Measurements from ENCODE around the gene PRSS37. TPM values are rescaled to one million over a fixed set of nuclear protein-coding genes. Genes with fewer than 3 reads are reported as not detected.

The PRSS37 gene
- total and polyA plus RNA-seq, 2 of the 8 experiments (the other 6 are each of a cell fraction or from before 2014, with no cell fraction given): not detected

- no peak overlapping the region for H2BK20ac ChIP-seq (ENCODE audit: low read length)
- H2BK12ac ChIP-seq (ENCODE audit: low read depth, low read length): no peak overlapping the region
- H2AFZ ChIP-seq (ENCODE audit: low read length): no peak overlapping the region
- FAIRE-seq (no peak), DNase-seq (ENCODE audit: low read depth in 1 of 2, low spot score in 2 of 2) (no peak)
- no peak overlapping the region for H3K27ac ChIP-seq (ENCODE audit: low read depth, low read length)
- H4K91ac ChIP-seq (replicated peaks; ENCODE audit: insufficient read length, low read length): no peak overlapping the region
- H3K27me3 ChIP-seq (replicated peaks in 1 of 4; ENCODE audit: control insufficient read depth in 3 of 4, extremely low read depth in 1 of 4, insufficient read depth in 3 of 4, low read length in 3 of 4): no peaks in the 10 kb centered on the region
- H3K56ac ChIP-seq (replicated peaks; ENCODE audit: insufficient read length, low read depth, low read length): no peak overlapping the region
- no peaks in the 10 kb centered on the region for H3K23me2 ChIP-seq (ENCODE audit: low read depth, low read length)
- no peaks in the 10 kb centered on the region; a peak in 1 of 4 replicates for H3K9me3 ChIP-seq (ENCODE audit: insufficient read depth in 2 of 2, low read depth in 1 of 2, low read length in 1 of 2)
- no peak overlapping the region for H2BK120ac ChIP-seq (replicated peaks; ENCODE audit: low read depth, low read length)
- no peak overlapping the region for H4K8ac ChIP-seq (ENCODE audit: extremely low read depth, insufficient read depth, low read length)
- H3K9ac ChIP-seq (replicated peaks in 1 of 4; ENCODE audit: extremely low read depth in 1 of 4, low read depth in 3 of 4, low read length in 3 of 4): no peak overlapping the region
- no peaks in the 10 kb centered on the region for H3K36me3 ChIP-seq (ENCODE audit: control insufficient read depth in 2 of 4, insufficient read depth in 4 of 4, low read length in 3 of 4)
- no peak overlapping the region for H3K4me3 ChIP-seq (ENCODE audit: extremely low read depth in 1 of 4, insufficient read depth in 2 of 4, low read depth in 3 of 4, low read length in 4 of 4)
- H3K79me2 ChIP-seq (ENCODE audit: control insufficient read depth in 1 of 2, insufficient read depth in 2 of 2, low read length in 2 of 2): no peaks in the 10 kb centered on the region
- H4K20me1 ChIP-seq (replicated peaks in 1 of 2; ENCODE audit: control insufficient read depth in 1 of 2, insufficient read depth in 2 of 2, low read length in 2 of 2): no peaks in the 10 kb centered on the region
- H3K23ac ChIP-seq (ENCODE audit: insufficient read length): no peak overlapping the region
- H3K4me1 ChIP-seq (replicated peaks in 1 of 4; ENCODE audit: control insufficient read depth in 3 of 4, insufficient read depth in 4 of 4, low read length in 3 of 4): peaks cover 0 to 2% (median 0%) of the 10 kb centered on the region in 4 experiments; a peak in 1 of 7 replicates
- no peak overlapping the region for H3K4me2 ChIP-seq (ENCODE audit: insufficient read depth in 1 of 2, low read depth in 2 of 2, low read length in 2 of 2)
- no peak overlapping the region for H4K5ac ChIP-seq (ENCODE audit: insufficient read length, low read depth, low read length)
- 88% methylated on average over 1 of the region's 1 CpG; no CpG with 5 or more reads in 1 of the 2 experiments for WGBS, 2 experiments (ENCODE audit: extremely low coverage in 1 of 2, insufficient coverage in 1 of 2, insufficient read length in 1 of 2, insufficient replicate concordance in 2 of 2, low coverage in 1 of 2, low lambda C conversion rate in 2 of 2, missing lambda C conversion rate in 1 of 2)
- H3K18ac ChIP-seq (ENCODE audit: extremely low read depth, low read length): no peak overlapping the region
- no peak overlapping the region for H2BK15ac ChIP-seq (ENCODE audit: low read length)
- ChIA-PET CTCF (ENCODE audit: partially characterized antibody) (no interaction called here), POLR2A (ENCODE audit: partially characterized antibody) (no interaction called here)
- H3K79me1 ChIP-seq (ENCODE audit: low read depth, low read length): no peaks in the 10 kb centered on the region
- no peak overlapping the region for H2AK5ac ChIP-seq (ENCODE audit: low read depth, low read length)
- no peak overlapping the region for H3K14ac ChIP-seq (ENCODE audit: insufficient read length)
- no peak overlapping the region for H3K4ac ChIP-seq (replicated peaks; ENCODE audit: insufficient read length, low read depth, low read length)
- H2BK5ac ChIP-seq (ENCODE audit: low read depth, low read length): no peak overlapping the region
- TF ChIP-seq CHD7 (IDR thresholded peaks at IDR 0.05; ENCODE audit: insufficient replicate concordance, low read length): no peak
Observed at GRCh38 chr7:141820067-141820466, 21.2 kb downstream of the PRSS37 start.
